Lower leg skin (tissue), 3 donors: ENCODE measurements around the gene ATF7IP2.

Source experiments
- POLR2A ChIP-seq, 2 donors: fragments of 450-650 bp; IDR thresholded peaks; one replicate each; pipeline ENCODE4 v1.6.1; 2016 to 2017; ENCODE audit warnings: antibody characterized with exemption in 2 of 2, mild to moderate bottlenecking in 1 of 2, moderate library complexity in 1 of 2
- TF ChIP-seq, protein P1 (sequence below), 3 donors: fragments of 450-650 bp; IDR thresholded peaks; one replicate each; pipeline ENCODE4 v1.5.1; 2016; ENCODE audit warnings: antibody characterized with exemption in 3 of 3, mild to moderate bottlenecking in 3 of 3, moderate library complexity in 2 of 3

DNA sequence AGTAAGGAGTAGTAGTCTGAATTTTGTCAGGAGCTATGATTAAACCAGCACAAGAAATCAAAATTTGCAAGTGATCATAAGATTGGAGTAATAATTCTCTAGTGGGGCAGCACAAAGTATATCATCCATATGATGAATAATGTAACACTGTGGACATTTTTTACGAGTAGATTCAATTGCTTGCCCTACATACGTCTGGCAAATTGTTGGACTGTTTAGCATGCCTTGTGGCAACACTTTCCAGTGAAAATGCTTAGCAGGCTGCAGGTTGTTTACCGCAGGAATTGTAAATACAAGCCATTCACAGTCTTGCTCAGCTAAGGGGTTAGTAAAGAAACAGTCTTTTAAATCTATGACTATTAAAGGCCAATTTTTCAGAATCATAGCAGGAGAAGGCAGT is 35.7 kb downstream of the ATF7IP2 start:
- no peak for TF ChIP-seq POLR2A (IDR thresholded peaks at IDR 0.05)
- TF ChIP-seq, protein P1, sequence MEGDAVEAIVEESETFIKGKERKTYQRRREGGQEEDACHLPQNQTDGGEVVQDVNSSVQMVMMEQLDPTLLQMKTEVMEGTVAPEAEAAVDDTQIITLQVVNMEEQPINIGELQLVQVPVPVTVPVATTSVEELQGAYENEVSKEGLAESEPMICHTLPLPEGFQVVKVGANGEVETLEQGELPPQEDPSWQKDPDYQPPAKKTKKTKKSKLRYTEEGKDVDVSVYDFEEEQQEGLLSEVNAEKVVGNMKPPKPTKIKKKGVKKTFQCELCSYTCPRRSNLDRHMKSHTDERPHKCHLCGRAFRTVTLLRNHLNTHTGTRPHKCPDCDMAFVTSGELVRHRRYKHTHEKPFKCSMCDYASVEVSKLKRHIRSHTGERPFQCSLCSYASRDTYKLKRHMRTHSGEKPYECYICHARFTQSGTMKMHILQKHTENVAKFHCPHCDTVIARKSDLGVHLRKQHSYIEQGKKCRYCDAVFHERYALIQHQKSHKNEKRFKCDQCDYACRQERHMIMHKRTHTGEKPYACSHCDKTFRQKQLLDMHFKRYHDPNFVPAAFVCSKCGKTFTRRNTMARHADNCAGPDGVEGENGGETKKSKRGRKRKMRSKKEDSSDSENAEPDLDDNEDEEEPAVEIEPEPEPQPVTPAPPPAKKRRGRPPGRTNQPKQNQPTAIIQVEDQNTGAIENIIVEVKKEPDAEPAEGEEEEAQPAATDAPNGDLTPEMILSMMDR (IDR thresholded peaks at IDR 0.05), result no peak
